ENCODE data around the gene SLC35F3.
"Not testable (repeated sequence)": the region's sequence is repeated elsewhere in the genome, so short reads cannot be mapped to it uniquely, and the experiment has no call there.

The SLC35F3 gene

GRCh38 chr1:234197839-234198238 is 293.4 kb downstream of the SLC35F3 start:
- DNase-seq (ENCODE audit: low spot score): no peak

GRCh38 chr1:234199476-234200127 is 295.1 kb downstream of the SLC35F3 start:
- no peak for DNase-seq (ENCODE audit: low spot score)

- DNase-seq (ENCODE audit: low spot score): no peak
These were observed 296.1 kb downstream of the SLC35F3 start for GRCh38 chr1:234200566-234200965.

DNA sequence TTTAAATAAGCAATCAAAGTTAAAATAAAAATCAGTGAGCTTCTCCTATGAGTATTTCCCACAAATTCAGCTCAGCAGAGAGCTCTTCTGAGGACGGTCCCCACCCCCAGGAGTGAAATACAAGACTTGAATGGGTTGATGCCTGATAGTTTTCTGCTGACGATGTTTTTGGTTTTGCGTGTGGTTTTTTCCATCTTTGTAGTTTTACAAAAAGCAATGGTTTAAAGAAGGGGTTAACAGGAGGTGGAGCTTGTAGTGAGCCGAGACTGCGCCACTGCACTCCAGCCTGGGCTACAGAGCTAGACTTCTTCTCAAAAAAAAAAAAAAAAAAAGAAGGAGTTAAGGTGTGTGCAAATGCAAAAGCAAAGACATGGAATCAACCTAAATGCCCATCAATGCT is 297.1 kb downstream of the SLC35F3 start:
- no peak for DNase-seq (ENCODE audit: low spot score)

- no peak for DNase-seq (ENCODE audit: low spot score)
These were observed 301.5 kb downstream of the SLC35F3 start for GRCh38 chr1:234205966-234206365.

GRCh38 chr1:234206651-234207284 is 302.3 kb downstream of the SLC35F3 start:
- no peak for DNase-seq (ENCODE audit: low spot score)

DNA sequence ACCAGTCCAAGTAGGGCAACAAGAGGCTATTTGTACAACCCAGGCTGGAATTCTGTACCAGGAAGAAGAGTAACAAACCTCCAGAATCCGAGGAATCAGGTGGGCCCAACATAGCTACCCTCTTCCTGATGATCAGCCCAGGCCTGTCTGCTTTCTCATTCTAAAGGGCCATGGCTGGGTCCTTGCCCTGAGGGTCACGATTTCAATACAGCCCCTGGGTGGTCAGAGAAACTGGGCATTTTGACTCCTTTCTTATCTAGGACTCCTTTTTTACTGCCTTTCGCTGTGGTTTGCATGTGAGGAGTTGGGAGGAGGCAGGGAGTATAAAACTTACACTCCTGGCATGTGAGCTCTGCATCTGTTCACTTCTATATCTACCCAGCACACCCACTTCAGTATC is 303.9 kb downstream of the SLC35F3 start:
- no peak for DNase-seq (ENCODE audit: low spot score)

- no peak for DNase-seq (ENCODE audit: low spot score)
These were observed 304.3 kb downstream of the SLC35F3 start for GRCh38 chr1:234208791-234209190.

GRCh38 chr1:234210429-234210828 is 306.0 kb downstream of the SLC35F3 start:
- DNase-seq (ENCODE audit: low spot score): not testable (repeated sequence)

GRCh38 chr1:234211855-234212254 is 307.4 kb downstream of the SLC35F3 start:
- not testable (repeated sequence) for DNase-seq (ENCODE audit: low spot score)

- peak; percentile 90 for DNase-seq (ENCODE audit: low spot score)
These were observed 308.5 kb downstream of the SLC35F3 start for GRCh38 chr1:234212764-234213657.

DNA sequence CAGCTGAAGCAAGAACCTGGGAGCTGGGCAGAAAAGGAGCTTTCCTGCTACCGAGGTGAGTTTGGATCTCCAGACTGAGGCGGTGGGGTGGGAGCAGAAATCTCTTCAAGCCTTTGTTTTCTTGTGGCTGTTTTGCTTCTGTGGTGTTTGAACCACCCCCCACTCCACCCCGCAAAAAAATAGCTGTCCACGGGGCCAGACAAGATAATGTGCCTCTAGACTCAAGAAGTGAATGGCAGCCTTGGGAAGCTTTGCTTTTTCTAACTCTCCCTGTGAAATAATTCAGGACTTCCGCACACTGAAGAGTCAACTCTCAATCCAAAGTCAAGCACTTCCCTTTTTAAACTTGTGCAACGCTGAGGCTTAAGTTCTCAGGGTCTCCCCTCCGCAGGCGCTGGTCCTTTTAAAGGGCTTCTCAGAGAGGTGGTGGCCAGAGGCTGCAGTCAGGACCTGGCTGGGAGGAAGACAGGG is 309.2 kb downstream of the SLC35F3 start:
- DNase-seq (ENCODE audit: low spot score): peak; percentile 63

- DNase-seq (ENCODE audit: low spot score): no peak
These were observed 309.8 kb downstream of the SLC35F3 start for GRCh38 chr1:234214129-234214910.

DNA sequence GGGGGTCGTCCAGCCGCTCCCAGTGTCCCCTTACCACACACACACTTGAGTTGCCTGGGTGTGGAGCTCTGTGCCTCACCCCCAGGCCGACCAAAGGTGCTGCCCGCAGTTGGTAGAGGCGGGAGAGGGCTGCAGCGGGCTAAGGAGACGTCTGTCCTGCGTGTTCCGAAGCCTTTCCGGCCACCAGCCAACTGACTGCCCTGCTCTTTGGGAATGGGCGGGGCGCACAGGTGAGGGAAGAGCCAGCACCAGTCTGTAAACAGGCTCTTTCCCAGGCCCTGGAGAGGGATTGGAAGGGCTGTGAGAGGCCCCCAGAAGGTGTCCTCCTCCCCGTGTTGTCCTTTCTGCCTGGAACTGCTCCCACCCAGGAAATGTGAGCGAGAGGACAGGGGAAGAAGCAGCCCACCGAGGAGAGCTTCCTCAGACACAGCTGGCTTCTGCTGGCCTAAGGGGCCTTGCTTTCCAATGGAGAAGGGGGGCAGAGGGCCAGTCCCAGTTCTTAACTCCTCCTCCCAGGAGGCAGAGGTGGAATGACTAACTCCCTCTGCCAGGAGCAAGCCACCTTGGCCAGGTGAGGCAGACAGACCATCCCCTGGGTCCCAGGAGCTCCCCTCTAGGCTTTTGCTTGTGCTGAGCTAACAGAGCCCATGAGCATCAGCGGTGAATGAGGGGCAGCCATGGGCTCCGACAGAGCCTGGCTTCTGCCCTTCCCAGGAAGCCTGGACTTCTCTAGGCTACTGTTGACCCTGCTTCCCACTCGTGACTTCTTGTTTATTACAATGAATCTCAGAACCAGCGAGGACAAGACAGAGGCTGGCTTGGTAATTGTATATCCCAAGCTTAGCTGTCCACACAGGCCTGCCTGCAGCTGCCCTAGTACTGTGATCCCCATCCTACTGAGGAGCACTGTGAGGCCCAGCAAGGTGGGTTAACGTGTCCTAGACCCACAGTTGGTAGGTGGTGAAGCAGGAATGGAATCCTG is 310.7 kb downstream of the SLC35F3 start:
- DNase-seq (ENCODE audit: low spot score): peak; percentile 72

- no peak for DNase-seq (ENCODE audit: low spot score)
These were observed 311.7 kb downstream of the SLC35F3 start for GRCh38 chr1:234216116-234216703.

DNA sequence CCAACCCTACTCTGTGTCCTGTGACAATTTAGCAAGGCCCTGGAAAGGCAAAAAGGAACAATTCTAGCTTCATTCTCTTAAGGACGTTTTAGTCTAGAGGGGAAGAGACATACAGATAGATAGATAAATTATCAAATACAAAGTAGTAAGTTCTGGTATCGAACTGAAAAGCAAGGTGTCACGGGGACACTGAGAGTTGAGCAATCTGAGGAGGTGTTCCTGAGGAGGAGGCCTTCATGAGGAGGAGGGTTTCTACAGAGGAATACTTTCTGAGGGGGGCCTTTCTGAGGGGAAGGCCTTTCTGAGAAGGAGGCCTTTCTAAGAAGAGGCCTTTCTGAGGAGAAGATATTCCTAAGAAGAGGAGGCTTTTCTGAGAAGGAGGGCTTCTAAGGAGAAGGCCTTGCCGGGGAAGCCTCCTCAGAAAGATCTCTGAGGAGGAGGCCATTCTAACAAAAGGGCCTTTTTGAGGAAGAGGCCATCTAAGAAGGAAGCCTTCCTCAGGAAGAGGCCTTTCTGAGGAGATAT is 312.9 kb downstream of the SLC35F3 start:
- no peak for DNase-seq (ENCODE audit: low spot score)

DNA sequence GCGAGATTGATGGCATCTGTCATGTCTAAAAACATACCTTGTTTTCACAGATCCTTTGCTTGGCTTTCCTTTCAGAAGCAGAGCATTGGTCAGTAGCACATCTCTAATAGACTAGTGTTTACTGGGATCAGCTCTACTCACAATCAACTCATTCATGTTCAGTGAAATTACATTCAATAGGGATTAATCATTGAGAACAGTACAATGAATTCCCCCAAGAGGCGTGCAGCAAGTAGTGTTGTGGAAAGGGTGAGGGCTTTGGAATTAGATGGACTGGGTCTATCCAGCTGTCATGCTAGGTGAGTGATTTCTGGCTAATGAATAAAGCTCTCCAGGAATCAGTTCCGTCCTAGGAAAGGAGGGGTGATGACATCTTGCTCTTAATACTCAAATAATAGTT is 313.6 kb downstream of the SLC35F3 start:
- DNase-seq (ENCODE audit: low spot score): peak; percentile 89

DNA sequence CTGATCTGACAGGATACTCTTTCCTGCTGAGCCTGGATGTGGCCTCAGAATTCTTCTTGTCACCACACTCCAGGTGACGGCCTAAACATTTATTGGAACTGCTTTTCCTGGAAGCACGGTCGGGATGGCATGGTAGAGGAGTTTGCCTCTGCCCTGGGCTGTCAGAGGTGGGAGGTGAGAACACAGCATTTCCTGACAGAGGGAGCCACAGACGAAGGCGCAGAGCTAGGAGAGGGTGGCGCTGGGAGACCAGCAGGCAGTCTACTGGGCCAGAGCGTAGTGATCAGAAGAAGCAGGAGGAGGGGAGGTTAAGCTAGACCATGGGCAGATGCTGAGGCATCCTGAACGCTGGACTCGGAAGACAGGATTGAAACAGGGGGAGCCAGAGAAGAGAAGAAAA is 315.2 kb downstream of the SLC35F3 start:
- DNase-seq (ENCODE audit: low spot score): no peak

DNA sequence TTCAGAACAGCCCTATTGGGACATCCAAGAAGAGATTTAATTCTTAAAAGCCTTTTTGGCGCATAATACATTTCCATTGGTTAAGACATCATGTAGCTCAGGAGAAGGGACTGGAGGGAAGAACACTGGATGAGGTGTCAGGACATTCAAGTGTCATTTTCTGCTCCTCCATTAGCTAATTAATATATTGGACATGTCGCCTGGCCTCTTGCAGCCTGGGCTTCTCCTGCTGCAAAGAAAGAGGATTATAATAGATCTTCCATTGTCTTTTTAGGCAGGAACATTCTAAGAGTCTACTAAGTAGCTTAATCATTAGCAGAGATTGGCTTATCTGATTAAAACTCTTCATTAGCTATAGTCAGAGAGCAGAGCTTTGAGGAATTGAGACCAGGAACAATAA is 317.1 kb downstream of the SLC35F3 start:
- no peak for DNase-seq (ENCODE audit: low spot score)
